A673 (cell line): Measurements from ENCODE around the gene GLO1.

Experiments
- CTCF ChIP-seq: fragments of 300-800, 200-600 bp; sonication (generic); conservative IDR thresholded peaks from 2 replicates; pipeline ENCODE4 v1.5.1; 2017; ENCODE audit warnings: low read depth, mild to moderate bottlenecking, antibody characterized with exemption, low read length, moderate library complexity, mixed read lengths
- EZH2 ChIP-seq: fragments of 200-600 bp; sonication (generic); IDR thresholded peaks from 2 replicates; pipeline ENCODE4 v1.6.1; 2017; ENCODE audit warnings: borderline replicate concordance, low read depth, mild to moderate bottlenecking, mixed read lengths, antibody characterized with exemption, low read length; ENCODE audit not compliant: poor library complexity, severe bottlenecking

GRCh38 chr6:38640216-38640909 lies 62.6 kb downstream of the GLO1 start:
- TF ChIP-seq CTCF = no peak
- TF ChIP-seq EZH2 = no peak
